ENCODE measurements around the gene FOXP2.

The FOXP2 gene

GRCh38 chr7:114629762-114630161 lies 215.1 kb downstream of the FOXP2 start:
- H3K27ac ChIP-seq, result no peak overlapping the region

DNA sequence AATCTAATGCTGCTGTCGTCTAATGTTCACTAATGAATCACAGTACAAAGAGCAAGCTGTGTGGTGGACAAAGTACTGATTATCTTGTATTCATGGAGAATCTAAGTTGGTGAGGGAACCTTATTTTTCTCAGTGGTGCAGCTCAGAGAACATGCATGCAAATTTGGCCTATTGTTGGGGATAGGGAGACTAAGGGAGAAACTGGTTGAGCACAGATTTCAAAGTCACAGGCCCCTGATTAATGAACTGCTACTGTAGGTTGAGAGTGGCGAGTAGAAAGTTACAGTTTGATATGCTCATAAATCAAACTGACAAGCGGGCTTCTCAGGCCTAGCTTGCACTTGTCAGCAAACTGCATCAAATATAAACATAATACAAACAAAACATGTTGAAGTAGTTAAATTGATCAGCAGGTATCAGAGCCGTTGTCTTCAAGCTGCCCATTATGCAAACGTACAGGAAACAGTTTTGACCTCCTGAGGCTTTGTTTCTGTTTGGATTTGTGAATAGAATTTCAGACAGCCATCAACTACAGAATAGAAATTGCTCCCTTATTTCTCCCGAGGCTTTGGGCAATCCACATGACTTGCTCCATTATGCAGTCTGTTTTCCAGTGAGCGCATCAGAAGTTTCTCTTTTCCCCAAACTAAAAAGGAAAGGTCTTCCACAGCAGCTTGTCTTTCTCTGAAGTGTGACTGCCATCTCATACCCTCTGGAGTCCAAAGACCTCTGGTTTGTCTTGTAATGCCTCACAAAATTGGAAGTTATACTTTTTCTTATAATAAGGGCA lies 215.8 kb downstream of the FOXP2 start:
- no peak overlapping the region for H3K27ac ChIP-seq
- TF ChIP-seq CTCF (IDR thresholded peaks at IDR 0.05) (no peak), ZFX (IDR thresholded peaks at IDR 0.05; ENCODE audit: borderline replicate concordance) (no peak)

More at GRCh38 chr7:114629762-114630161, 215.1 kb downstream of the FOXP2 start:
- TF ChIP-seq ZFX (IDR thresholded peaks at IDR 0.05; ENCODE audit: borderline replicate concordance) (no peak), CTCF (IDR thresholded peaks at IDR 0.05) (no peak)

DNA sequence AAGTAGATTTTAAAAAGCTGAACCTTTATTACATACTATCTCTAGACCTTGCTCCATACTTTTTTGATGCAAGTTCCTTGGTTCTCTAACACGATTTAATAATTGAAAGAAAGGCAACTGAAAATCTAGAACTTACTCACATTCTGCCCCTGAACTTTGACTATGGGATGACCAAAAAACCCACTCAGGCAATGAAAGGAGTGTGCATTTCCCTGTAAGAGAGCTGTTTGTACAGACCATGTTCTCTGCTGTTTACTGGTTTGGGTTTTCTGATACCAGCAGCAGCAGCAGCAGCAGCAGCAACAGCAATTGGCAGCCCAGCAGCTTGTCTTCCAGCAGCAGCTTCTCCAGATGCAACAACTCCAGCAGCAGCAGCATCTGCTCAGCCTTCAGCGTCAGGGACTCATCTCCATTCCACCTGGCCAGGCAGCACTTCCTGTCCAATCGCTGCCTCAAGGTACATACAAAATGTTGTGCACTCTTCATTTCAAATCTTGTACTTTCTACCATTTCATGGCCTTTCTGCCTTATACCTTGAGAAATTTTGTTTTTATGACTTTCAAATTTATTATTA lies 216.7 kb downstream of the FOXP2 start:
- H3K27ac ChIP-seq, result no peak overlapping the region
- TF ChIP-seq ZFX (IDR thresholded peaks at IDR 0.05; ENCODE audit: borderline replicate concordance), result no peak
- TF ChIP-seq CTCF (IDR thresholded peaks at IDR 0.05), result no peak

- H3K27ac ChIP-seq, result no peak overlapping the region
- TF ChIP-seq ZFX (IDR thresholded peaks at IDR 0.05; ENCODE audit: borderline replicate concordance) (no peak), CTCF (IDR thresholded peaks at IDR 0.05) (no peak)
These were observed 224.8 kb downstream of the FOXP2 start for GRCh38 chr7:114639451-114639850.

GRCh38 chr7:114644455-114644854 lies 229.8 kb downstream of the FOXP2 start:
- TF ChIP-seq CTCF (IDR thresholded peaks at IDR 0.05), result no peak
- no peak overlapping the region for H3K27ac ChIP-seq

DNA sequence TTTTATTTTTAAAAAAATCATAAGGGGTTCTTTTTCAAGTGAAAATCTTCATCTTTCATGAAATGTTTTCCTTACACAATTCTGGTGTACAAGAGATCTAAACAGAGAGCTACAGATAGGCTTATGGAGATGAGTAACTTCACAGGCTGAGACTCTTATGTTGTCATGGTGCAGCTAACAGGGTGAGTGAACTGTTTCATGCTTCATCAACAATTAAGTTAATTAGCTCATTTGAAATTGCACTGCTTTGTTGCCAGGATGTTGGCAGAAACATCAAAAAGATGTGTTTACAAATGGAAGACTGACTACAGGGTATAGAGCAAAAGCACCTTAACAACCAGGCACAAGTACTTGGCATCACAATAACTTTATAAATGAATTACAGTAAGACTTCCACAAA lies 230.8 kb downstream of the FOXP2 start:
- H3K27ac ChIP-seq, result no peak overlapping the region
- TF ChIP-seq ZFX (IDR thresholded peaks at IDR 0.05; ENCODE audit: borderline replicate concordance), result no peak
- no peak for TF ChIP-seq CTCF (IDR thresholded peaks at IDR 0.05)

- TF ChIP-seq ZFX (IDR thresholded peaks at IDR 0.05; ENCODE audit: borderline replicate concordance) (no peak), CTCF (IDR thresholded peaks at IDR 0.05) (no peak)
- H3K27ac ChIP-seq, result no peak overlapping the region
These were observed 232.9 kb downstream of the FOXP2 start for GRCh38 chr7:114647518-114647917.

Data from 22Rv1 (cell line).